ENCODE results near the gene ANKRD6. TPM values are rescaled to one million over a fixed set of nuclear protein-coding genes. Genes with fewer than 3 reads are reported as not detected.
A peak's percentile ranks its signal among the peaks of the same experiment; 100 is the strongest.

The ANKRD6 gene
- total and polyA plus RNA-seq, 8 donors: 6.3 to 14.7 (median 9.6) TPM

DNA sequence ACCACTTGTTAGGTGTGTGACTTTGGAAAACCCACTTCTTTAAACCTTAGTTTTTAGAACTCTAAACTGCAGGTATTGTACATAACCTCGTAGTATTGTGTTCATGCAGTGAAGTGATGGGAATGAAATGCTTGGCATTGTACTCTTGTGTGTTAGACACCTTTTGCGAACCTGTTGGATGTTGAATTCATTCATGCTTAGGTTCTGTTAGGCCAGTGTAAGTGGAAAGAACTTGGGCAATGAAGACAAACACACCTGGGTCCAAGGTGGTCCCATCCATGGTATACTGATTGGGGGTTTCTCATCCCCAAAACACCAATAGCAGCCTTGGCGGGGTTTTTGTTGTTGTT is 1.2 kb downstream of the ANKRD6 start:
- WGBS, 2 donors: 74% methylated on average over 3 of the region's 3 CpGs
- TF ChIP-seq, protein P1, sequence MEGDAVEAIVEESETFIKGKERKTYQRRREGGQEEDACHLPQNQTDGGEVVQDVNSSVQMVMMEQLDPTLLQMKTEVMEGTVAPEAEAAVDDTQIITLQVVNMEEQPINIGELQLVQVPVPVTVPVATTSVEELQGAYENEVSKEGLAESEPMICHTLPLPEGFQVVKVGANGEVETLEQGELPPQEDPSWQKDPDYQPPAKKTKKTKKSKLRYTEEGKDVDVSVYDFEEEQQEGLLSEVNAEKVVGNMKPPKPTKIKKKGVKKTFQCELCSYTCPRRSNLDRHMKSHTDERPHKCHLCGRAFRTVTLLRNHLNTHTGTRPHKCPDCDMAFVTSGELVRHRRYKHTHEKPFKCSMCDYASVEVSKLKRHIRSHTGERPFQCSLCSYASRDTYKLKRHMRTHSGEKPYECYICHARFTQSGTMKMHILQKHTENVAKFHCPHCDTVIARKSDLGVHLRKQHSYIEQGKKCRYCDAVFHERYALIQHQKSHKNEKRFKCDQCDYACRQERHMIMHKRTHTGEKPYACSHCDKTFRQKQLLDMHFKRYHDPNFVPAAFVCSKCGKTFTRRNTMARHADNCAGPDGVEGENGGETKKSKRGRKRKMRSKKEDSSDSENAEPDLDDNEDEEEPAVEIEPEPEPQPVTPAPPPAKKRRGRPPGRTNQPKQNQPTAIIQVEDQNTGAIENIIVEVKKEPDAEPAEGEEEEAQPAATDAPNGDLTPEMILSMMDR (IDR thresholded peaks at IDR 0.05): no peak
- H3K27ac ChIP-seq: peak overlapping the region in 1 of 4 donors; percentile 22
- no peaks in the 10 kb centered on the region for H3K9me3 ChIP-seq
- ATAC-seq (no peak), DNase-seq (no peak), FAIRE-seq (no peak)
- peak overlapping the region; percentile 92 to 96 (median 94) for H3K4me3 ChIP-seq
- H3K36me3 ChIP-seq: no peaks in the 10 kb centered on the region
- intact Hi-C loops (cut with DNase I): loop anchor here in 1 of 3 donors (5.0 kb wide), 1 partner anchor 168 kb away; no protein-coding TSS in a partner anchor
- H3K27me3 ChIP-seq: no peaks in the 10 kb centered on the region
- H3K4me1 ChIP-seq: no peaks in the 10 kb centered on the region

DNA sequence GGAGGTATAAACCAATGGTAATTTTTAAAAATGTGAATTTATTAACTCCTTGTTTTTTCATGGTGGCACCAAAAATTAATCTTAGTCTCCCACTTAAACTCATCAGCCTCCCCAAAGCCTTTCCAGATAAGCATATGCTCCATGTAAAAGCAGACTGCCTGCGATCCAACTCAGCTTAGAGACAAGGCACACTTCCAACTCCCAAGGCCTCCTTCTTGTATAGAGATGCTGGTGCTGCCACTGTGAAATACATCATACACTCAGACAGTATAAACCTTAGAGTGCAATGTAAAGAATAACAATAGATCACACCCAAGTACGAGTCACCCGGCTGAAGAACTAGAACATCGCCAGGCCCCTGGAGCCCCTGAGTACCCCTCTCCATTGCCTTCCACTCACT is 2.0 kb downstream of the ANKRD6 start:
- no peaks in the 10 kb centered on the region for H3K36me3 ChIP-seq
- H3K27me3 ChIP-seq: no peaks in the 10 kb centered on the region
- H3K9me3 ChIP-seq: no peaks in the 10 kb centered on the region
- FAIRE-seq (no peak), DNase-seq (no peak), ATAC-seq (no peak)
- no peak overlapping the region for H3K27ac ChIP-seq
- TF ChIP-seq, protein P1 (IDR thresholded peaks at IDR 0.05): no peak
- no peaks in the 10 kb centered on the region for H3K4me1 ChIP-seq
- no peak overlapping the region for H3K4me3 ChIP-seq
- 91 to 97% methylated on average over 4 of the region's 4 CpGs for WGBS, 2 donors
- intact Hi-C loops (cut with DNase I): loop anchor here in 2 of 3 donors (5.0 kb wide), 2 partner anchors 167 to 172 kb away; no protein-coding TSS in a partner anchor

DNA sequence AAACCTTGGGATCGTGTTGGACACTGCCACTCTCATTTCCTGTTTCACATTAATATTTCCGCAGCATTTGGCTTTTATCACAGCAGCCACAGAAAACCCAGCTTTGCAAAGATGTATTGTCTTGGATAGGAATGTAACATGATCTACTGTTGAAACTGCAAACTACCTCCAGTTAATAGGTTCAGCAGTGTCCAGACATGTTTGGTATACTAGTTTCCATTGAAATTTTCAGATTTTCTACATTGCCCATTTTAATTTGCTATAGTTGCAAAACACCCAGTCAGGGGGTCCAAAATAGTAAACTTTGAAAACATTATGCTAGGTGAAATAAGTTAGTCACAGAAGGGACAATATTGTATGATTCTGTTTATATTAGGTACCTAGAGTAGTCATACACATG is 3.3 kb downstream of the ANKRD6 start:
- no peaks in the 10 kb centered on the region for H3K9me3 ChIP-seq
- no peaks in the 10 kb centered on the region for H3K36me3 ChIP-seq
- TF ChIP-seq, protein P1 (IDR thresholded peaks at IDR 0.05): no peak
- intact Hi-C loops (cut with DNase I): loop anchor here in 1 of 3 donors (5.0 kb wide), 1 partner anchor 171 kb away; no protein-coding TSS in a partner anchor
- DNase-seq (no peak), FAIRE-seq (no peak), ATAC-seq (no peak)
- no peaks in the 10 kb centered on the region for H3K4me1 ChIP-seq
- WGBS, 2 donors: 56 to 63% methylated on average over 2 of the region's 2 CpGs
- H3K27me3 ChIP-seq: no peaks in the 10 kb centered on the region
- H3K4me3 ChIP-seq: no peak overlapping the region
- H3K27ac ChIP-seq: peak overlapping the region in 2 of 4 donors; percentile 13 to 52

DNA sequence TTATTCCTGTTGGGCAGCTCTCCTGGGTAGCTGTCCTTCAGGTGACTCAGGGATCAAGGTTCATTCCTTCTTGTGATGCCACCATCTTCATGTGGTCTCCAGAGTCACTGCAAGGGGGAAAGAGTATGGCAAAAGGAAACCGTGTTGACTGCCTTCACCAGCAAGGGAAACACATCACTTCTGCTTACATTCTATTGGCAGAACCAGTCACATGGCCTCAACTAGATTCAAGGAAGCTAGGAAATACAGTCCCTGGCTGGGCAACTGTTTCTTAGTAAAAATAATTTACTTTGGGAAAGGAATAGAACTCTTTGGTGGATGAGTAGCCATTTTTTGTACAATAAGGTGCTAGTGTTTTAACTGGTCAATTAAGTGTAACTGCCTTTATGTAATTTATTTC is 5.3 kb downstream of the ANKRD6 start:
- ATAC-seq: peak in 1 of 4 donors; percentile 22
- intact Hi-C loops (cut with DNase I): loop anchor here in 1 of 3 donors (5.0 kb wide), 1 partner anchor 169 kb away; no protein-coding TSS in a partner anchor
- no peaks in the 10 kb centered on the region for H3K9me3 ChIP-seq
- no peaks in the 10 kb centered on the region for H3K36me3 ChIP-seq
- no peak overlapping the region for H3K27ac ChIP-seq
- FAIRE-seq: no peak
- no peaks in the 10 kb centered on the region for H3K27me3 ChIP-seq
- H3K4me1 ChIP-seq: peaks cover 0 to 2% (median 0%) of the 10 kb centered on the region in 3 donors
- TF ChIP-seq, protein P1 (IDR thresholded peaks at IDR 0.05): no peak
- H3K4me3 ChIP-seq: no peak overlapping the region
- DNase-seq: no peak
- WGBS, 2 donors: 81 to 88% methylated on average over 1 of the region's 1 CpG

DNA sequence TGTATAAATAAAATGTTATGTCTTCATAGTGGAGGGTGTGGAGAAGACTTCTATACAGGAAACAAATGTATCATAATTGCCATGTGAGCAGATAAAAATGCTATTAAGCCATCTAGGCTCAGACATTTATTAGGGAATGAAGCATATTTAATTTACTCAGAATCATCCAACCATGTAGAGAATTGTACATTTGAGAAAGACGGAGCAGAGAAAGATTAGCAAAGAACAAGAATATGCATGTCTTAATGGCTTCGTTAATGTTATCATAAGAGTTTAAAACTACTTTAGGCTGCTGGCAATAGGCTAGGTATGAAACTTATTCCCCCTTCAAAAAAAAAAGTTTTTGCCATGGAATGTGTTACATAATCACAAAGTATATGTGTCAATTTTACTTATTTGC is 6.1 kb downstream of the ANKRD6 start:
- Histone ChIP-seq H3K27ac (no peak overlapping the region), H3K27me3 (no peaks in the 10 kb centered on the region), H3K4me1 (peaks cover 0 to 9% (median 7%) of the 10 kb centered on the region in 3 donors), H3K4me3 (no peak overlapping the region), H3K9me3 (no peaks in the 10 kb centered on the region), H3K36me3 (no peaks in the 10 kb centered on the region)
- 91 to 93% methylated on average over 2 of the region's 2 CpGs for WGBS, 2 donors
- FAIRE-seq: no peak
- ATAC-seq: no peak
- TF ChIP-seq, protein P1 (IDR thresholded peaks at IDR 0.05): no peak
- intact Hi-C loops (cut with DNase I): loop anchor here in 1 of 3 donors (5.0 kb wide), 1 partner anchor 168 kb away; no protein-coding TSS in a partner anchor
- no peak for DNase-seq
